ENCODE data around the gene CCT6B.

CCT6B gene

GRCh38 chr17:34979153-34979552 lies 17.9 kb upstream of the CCT6B start:
- H4K20me1 ChIP-seq (ENCODE audit: low read depth, low read length): no peaks in the 10 kb centered on the region

GRCh38 chr17:34974794-34975785 lies 13.8 kb upstream of the CCT6B start:
- Histone ChIP-seq H3K9me2 (replicated peaks; ENCODE audit: insufficient read depth, low read length) (no peaks in the 10 kb centered on the region), H3K79me2 (ENCODE audit: insufficient read depth, low read length) (no peaks in the 10 kb centered on the region), H3K4me2 (ENCODE audit: low read depth, low read length, poor library complexity, severe bottlenecking) (no peak overlapping the region), H3K36me3 (ENCODE audit: low read length) (no peaks in the 10 kb centered on the region), H3K9ac (ENCODE audit: low read length) (no peak overlapping the region), H4K20me1 (ENCODE audit: low read depth, low read length) (no peaks in the 10 kb centered on the region), H3K4me3 (ENCODE audit: insufficient read depth, low read length, poor library complexity, severe bottlenecking) (no peak overlapping the region), H2AFZ (ENCODE audit: low read depth, low read length, severe bottlenecking) (no peak overlapping the region), H3K27me3 (ENCODE audit: low read length) (no peaks in the 10 kb centered on the region), H3F3A (ENCODE audit: insufficient read depth) (no peaks in the 10 kb centered on the region), H3K9me3 (ENCODE audit: insufficient read depth, low read length) (no peaks in the 10 kb centered on the region), H3K27ac (ENCODE audit: low read depth, low read length) (no peak overlapping the region)
- TF ChIP-seq EZH2phosphoT487 (conservative IDR thresholded peaks at IDR 0.05; ENCODE audit: low read length) (no peak), CTCF (IDR thresholded peaks at IDR 0.05; ENCODE audit: insufficient read depth, low read length, poor library complexity, severe bottlenecking) (no peak)

More at GRCh38 chr17:34979153-34979552, 17.9 kb upstream of the CCT6B start:
- peak overlapping the region; percentile 99 for H2AFZ ChIP-seq (ENCODE audit: low read depth, low read length, severe bottlenecking)
- H3K27ac ChIP-seq (ENCODE audit: low read depth, low read length): no peak overlapping the region
- no peaks in the 10 kb centered on the region for H3F3A ChIP-seq (ENCODE audit: insufficient read depth)
- peaks cover 10% of the 10 kb centered on the region; the same call in 1 of the 2 replicates for H3K79me2 ChIP-seq (ENCODE audit: insufficient read depth, low read length)
- no peaks in the 10 kb centered on the region for H3K9me2 ChIP-seq (replicated peaks; ENCODE audit: insufficient read depth, low read length)
- no peaks in the 10 kb centered on the region for H3K9me3 ChIP-seq (ENCODE audit: insufficient read depth, low read length)
- peak overlapping the region; percentile 80 for H3K4me3 ChIP-seq (ENCODE audit: insufficient read depth, low read length, poor library complexity, severe bottlenecking)
- H3K9ac ChIP-seq (ENCODE audit: low read length): peak overlapping the region; percentile 93
- TF ChIP-seq CTCF (IDR thresholded peaks at IDR 0.05; ENCODE audit: insufficient read depth, low read length, poor library complexity, severe bottlenecking) (no peak), EZH2phosphoT487 (conservative IDR thresholded peaks at IDR 0.05; ENCODE audit: low read length) (no peak)
- H3K27me3 ChIP-seq (ENCODE audit: low read length): no peaks in the 10 kb centered on the region
- H3K4me2 ChIP-seq (ENCODE audit: low read depth, low read length, poor library complexity, severe bottlenecking): peak overlapping the region; percentile 97
- no peaks in the 10 kb centered on the region for H3K36me3 ChIP-seq (ENCODE audit: low read length)

- H3K36me3 ChIP-seq (ENCODE audit: low read length): no peaks in the 10 kb centered on the region
- H3K9me3 ChIP-seq (ENCODE audit: insufficient read depth, low read length): no peaks in the 10 kb centered on the region
- no peaks in the 10 kb centered on the region for H4K20me1 ChIP-seq (ENCODE audit: low read depth, low read length)
- H3K4me2 ChIP-seq (ENCODE audit: low read depth, low read length, poor library complexity, severe bottlenecking): no peak overlapping the region
- H3K27ac ChIP-seq (ENCODE audit: low read depth, low read length): no peak overlapping the region
- TF ChIP-seq CTCF (IDR thresholded peaks at IDR 0.05; ENCODE audit: insufficient read depth, low read length, poor library complexity, severe bottlenecking): no peak
- TF ChIP-seq EZH2phosphoT487 (conservative IDR thresholded peaks at IDR 0.05; ENCODE audit: low read length): no peak
- no peaks in the 10 kb centered on the region for H3K79me2 ChIP-seq (ENCODE audit: insufficient read depth, low read length)
- no peak overlapping the region for H3K4me3 ChIP-seq (ENCODE audit: insufficient read depth, low read length, poor library complexity, severe bottlenecking)
- H3F3A ChIP-seq (ENCODE audit: insufficient read depth): no peaks in the 10 kb centered on the region
- H3K9ac ChIP-seq (ENCODE audit: low read length): no peak overlapping the region
- no peaks in the 10 kb centered on the region for H3K27me3 ChIP-seq (ENCODE audit: low read length)
- H3K9me2 ChIP-seq (replicated peaks; ENCODE audit: insufficient read depth, low read length): no peaks in the 10 kb centered on the region
- no peak overlapping the region for H2AFZ ChIP-seq (ENCODE audit: low read depth, low read length, severe bottlenecking)
Measured at GRCh38 chr17:34974179-34974578, 12.9 kb upstream of the CCT6B start.

All from SU-DHL-6 (cell line).